GM18505 (cell line): ENCODE measurements around the gene SUCO.
"Not testable (repeated sequence)": the region's sequence is repeated elsewhere in the genome, so short reads cannot be mapped to it uniquely, and the experiment has no call there.

Source experiments
- ATAC-seq: cut with Tn5 transposase; IDR thresholded peaks from one replicate; pipeline ENCODE4 v1.9.1; 2021; ENCODE audit not compliant: unreplicated experiment
- POLR2A ChIP-seq: IDR thresholded peaks from 4 replicates; pipeline ENCODE4 v1.6.1; 2011; ENCODE audit warnings: borderline replicate concordance; ENCODE audit not compliant: insufficient read depth, insufficient read length; ENCODE audit errors: extremely low read depth

The SUCO gene

GRCh38 chr1:172589553-172589952, 56.6 kb downstream of the SUCO start:
- no peak for ATAC-seq
- no peak for TF ChIP-seq POLR2A

GRCh38 chr1:172591429-172591828, 58.5 kb downstream of the SUCO start:
- not testable (repeated sequence) for ATAC-seq

GRCh38 chr1:172595066-172595465, 62.1 kb downstream of the SUCO start:
- not testable (repeated sequence) for ATAC-seq

GRCh38 chr1:172596782-172597181, 63.8 kb downstream of the SUCO start:
- not testable (repeated sequence) for ATAC-seq

GRCh38 chr1:172599912-172600311, 67.0 kb downstream of the SUCO start:
- ATAC-seq: no peak
- TF ChIP-seq POLR2A: no peak

GRCh38 chr1:172600615-172601014, 67.7 kb downstream of the SUCO start:
- no peak for TF ChIP-seq POLR2A

GRCh38 chr1:172601046-172601630, 68.2 kb downstream of the SUCO start:
- TF ChIP-seq POLR2A: no peak
- ATAC-seq: no peak

More at GRCh38 chr1:172600615-172601014, 67.7 kb downstream of the SUCO start:
- no peak for ATAC-seq

GRCh38 chr1:172602706-172603105, 69.8 kb downstream of the SUCO start:
- no peak for TF ChIP-seq POLR2A
- ATAC-seq: no peak

GRCh38 chr1:172603816-172604215, 70.9 kb downstream of the SUCO start:
- ATAC-seq: no peak
- no peak for TF ChIP-seq POLR2A

GRCh38 chr1:172605641-172606040, 72.7 kb downstream of the SUCO start:
- no peak for TF ChIP-seq POLR2A
- no peak for ATAC-seq

- no peak for ATAC-seq
- no peak for TF ChIP-seq POLR2A
These were observed 74.2 kb downstream of the SUCO start for GRCh38 chr1:172607145-172607544.

GRCh38 chr1:172608098-172608601, 75.2 kb downstream of the SUCO start:
- ATAC-seq: no peak
- TF ChIP-seq POLR2A: no peak

- no peak for ATAC-seq
- no peak for TF ChIP-seq POLR2A
These were observed 76.6 kb downstream of the SUCO start for GRCh38 chr1:172609528-172609927.

- TF ChIP-seq POLR2A: no peak
- ATAC-seq: no peak
These were observed 79.5 kb downstream of the SUCO start for GRCh38 chr1:172612478-172612877.

- no peak for ATAC-seq
- no peak for TF ChIP-seq POLR2A
These were observed 80.3 kb downstream of the SUCO start for GRCh38 chr1:172613294-172613693.
